HG02759 (cell line): ENCODE measurements around the gene SRGAP2.
"Not testable (repeated sequence)": the region's sequence is repeated elsewhere in the genome, so short reads cannot be mapped to it uniquely, and the experiment has no call there.

ENCODE experiments used
- ATAC-seq: cut with Tn5 transposase; IDR thresholded peaks from one replicate; pipeline ENCODE4 v1.9.1; 2021; ENCODE audit warnings: mild to moderate bottlenecking, moderate library complexity; ENCODE audit not compliant: unreplicated experiment

The SRGAP2 gene

GRCh38 chr1:206246129-206246886 is 43.0 kb downstream of the SRGAP2 start:
- not testable (repeated sequence) for ATAC-seq

GRCh38 chr1:206250953-206251681 is 47.8 kb downstream of the SRGAP2 start:
- ATAC-seq, result not testable (repeated sequence)

- not testable (repeated sequence) for ATAC-seq
Observed at GRCh38 chr1:206252680-206253335, 49.5 kb downstream of the SRGAP2 start.
